K562 (cell line): ENCODE results near the gene RCN2. TPM values are rescaled to one million over a fixed set of nuclear protein-coding genes. Genes with fewer than 3 reads are reported as not detected.
A peak's percentile ranks its signal among the peaks of the same experiment; 100 is the strongest.

Experiments
- CBFB ChIP-seq: sonication (generic); formaldehyde crosslinking; IDR thresholded peaks from 2 replicates; pipeline ENCODE4 v1.4.0; 2020; ENCODE audit warnings: mild to moderate bottlenecking, missing genetic modification reagents
- CBX3 ChIP-seq, 2 experiments: IDR thresholded peaks; 1 replicate in 1 of 2; 2 replicates in 1 of 2; pipeline ENCODE4 v1.6.1; 2012; ENCODE audit warnings: inconsistent platforms in 2 of 2, low read length in 2 of 2, borderline replicate concordance in 1 of 2, control low read depth in 1 of 2
- CREM ChIP-seq: IDR thresholded peaks from 2 replicates; pipeline ENCODE4 v1.6.1; 2014; ENCODE audit warnings: antibody characterized with exemption, low read depth
- ETV6 ChIP-seq, 3 experiments: fragments of 150-350 bp in 1 of 3; sonication (generic) in 1 of 3; formaldehyde crosslinking in 1 of 3; IDR thresholded peaks; 2 replicates each; pipeline versions ENCODE4 v1.6.1 to v1.8.0; 2014 to 2022; ENCODE audit warnings: borderline replicate concordance in 2 of 3, low read depth in 2 of 3, antibody characterized with exemption in 1 of 3, low read length in 1 of 3, mild to moderate bottlenecking in 1 of 3, missing genetic modification reagents in 1 of 3
- JUND ChIP-seq, 2 experiments: IDR thresholded peaks; 2 replicates in 1 of 2; 3 replicates in 1 of 2; pipeline ENCODE4 v1.6.1; 2011; ENCODE audit warnings: borderline replicate concordance in 2 of 2, low read depth in 2 of 2, low read length in 2 of 2, improper control_type of control experiment in 1 of 2, missing biosample characterization in 1 of 2, missing genetic modification characterization in 1 of 2, missing genetic modification reagents in 1 of 2
- KDM2B ChIP-seq: fragments of 250-450 bp; sonication (Bioruptor Pico); IDR thresholded peaks from 2 replicates; pipeline ENCODE4 v1.8.0; 2021; ENCODE audit warnings: mild to moderate bottlenecking, moderate library complexity
- KLF13 ChIP-seq: fragments of 450-650 bp; IDR thresholded peaks from 2 replicates; pipeline ENCODE4 v1.6.1; 2016; ENCODE audit warnings: missing genetic modification characterization, low read depth, mild to moderate bottlenecking, missing compliant biosample characterization, moderate library complexity, borderline replicate concordance
- KLF6 ChIP-seq: fragments of 250-450 bp; sonication (Bioruptor Pico); IDR thresholded peaks from 2 replicates; pipeline ENCODE4 v1.4.0; 2020; ENCODE audit warnings: mild to moderate bottlenecking, moderate library complexity, borderline replicate concordance
- L3MBTL2 ChIP-seq: fragments of 450-650 bp; IDR thresholded peaks from 2 replicates; pipeline ENCODE4 v1.6.1; 2016; ENCODE audit warnings: mild to moderate bottlenecking, moderate library complexity
- MAZ ChIP-seq, 2 experiments: fragments of 450-650 bp in 1 of 2; sonication (generic) in 1 of 2; formaldehyde crosslinking; IDR thresholded peaks in 1 of 2; conservative IDR thresholded peaks in 1 of 2; 2 replicates each; pipeline versions ENCODE4 v1.4.0 to v1.5.0; 2020; ENCODE audit warnings: mild to moderate bottlenecking in 1 of 2, missing genetic modification reagents in 1 of 2
- MYBL2 ChIP-seq, 2 experiments: fragments of 450-650 bp in 1 of 2; sonication (generic) in 1 of 2; formaldehyde crosslinking in 1 of 2; IDR thresholded peaks; 2 replicates each; pipeline versions ENCODE4 v1.6.1 to v1.8.1; 2017 to 2022; ENCODE audit warnings: borderline replicate concordance in 1 of 2, inconsistent platforms in 1 of 2, low read depth in 1 of 2, mild to moderate bottlenecking in 1 of 2, missing genetic modification reagents in 1 of 2, moderate library complexity in 1 of 2
- PCBP1 ChIP-seq: fragments of 200-400 bp; formaldehyde crosslinking; IDR thresholded peaks from 2 replicates; pipeline ENCODE4 v1.6.1; 2018; ENCODE audit warnings: mild to moderate bottlenecking, low read depth, low read length; ENCODE audit not compliant: poor library complexity, severe bottlenecking
- POLR2AphosphoS5 ChIP-seq: IDR thresholded peaks from 2 replicates; pipeline ENCODE4 v1.6.1; 2011; ENCODE audit warnings: mild to moderate bottlenecking, low read depth, low read length, moderate library complexity; ENCODE audit not compliant: control insufficient read depth, insufficient read depth
- SPI1 ChIP-seq: IDR thresholded peaks from 2 replicates; pipeline ENCODE4 v1.6.1; 2011; ENCODE audit warnings: low read depth, low read length, control low read depth, borderline replicate concordance
- ZFX ChIP-seq: sonication (generic); formaldehyde crosslinking; IDR thresholded peaks from 2 replicates; pipeline ENCODE4 v1.8.0; 2022; ENCODE audit warnings: mild to moderate bottlenecking, missing genetic modification reagents, moderate library complexity
- ZNF175 ChIP-seq: fragments of 200-800 bp; sonication (Bioruptor generic); IDR thresholded peaks from 2 replicates; pipeline ENCODE4 v1.6.1; 2016; ENCODE audit warnings: low read depth, mild to moderate bottlenecking, missing genetic modification characterization, missing compliant biosample characterization
- ZNF780A ChIP-seq: fragments of 250-450 bp; sonication (Bioruptor Pico); IDR thresholded peaks from 2 replicates; pipeline ENCODE4 v1.5.0; 2021; ENCODE audit warnings: mild to moderate bottlenecking
- polyA plus RNA-seq, 8 experiments: library from polyadenylated mRNA; depleted of rRNA in 4 of 8; stranded (reverse) in 5 of 8; unstranded in 3 of 8; fragments of >200 nt; fragmentation: Nextera tagmentation in 2 of 8; fragmentation: Illumina TruSeq in 1 of 8; extraction: Ambion mirVana in 2 of 8; extraction: Trizol in 1 of 8; gene quantifications; 2 replicates each; pipeline versions ENCODE4 v1.2.1 to v1.2.3, GENCODE V29; 2011 to 2014; ENCODE audit warnings: inconsistent platforms in 1 of 8, missing spikeins in 1 of 8
- total RNA-seq, 7 experiments: library from RNA; depleted of rRNA in 6 of 7; stranded (reverse); fragments of >200 nt in 6 of 7; fragmentation: Illumina TruSeq in 2 of 7; extraction: Trizol in 2 of 7; gene quantifications; 2 replicates each; pipeline versions ENCODE4 v1.2.1 to v1.2.3, GENCODE V29; 2011 to 2021; ENCODE audit warnings: low replicate concordance in 1 of 7
- TF ChIP-seq, protein P1 (sequence below): fragments of 250-450 bp; sonication (Bioruptor Pico); IDR thresholded peaks from 2 replicates; pipeline ENCODE4 v1.8.0; 2021; ENCODE audit warnings: moderate library complexity, mild to moderate bottlenecking, inconsistent platforms
- TF ChIP-seq, protein P2 (sequence below): sonication (generic); formaldehyde crosslinking; IDR thresholded peaks from 2 replicates; pipeline ENCODE4 v1.8.0; 2022; ENCODE audit warnings: missing genetic modification reagents, mild to moderate bottlenecking, borderline replicate concordance
- TF ChIP-seq, protein P3 (sequence below): fragments of 250-450 bp; sonication (Bioruptor Pico); IDR thresholded peaks from 2 replicates; pipeline ENCODE4 v1.9.0; 2021; ENCODE audit warnings: mild to moderate bottlenecking
- TF ChIP-seq, protein P4 (sequence below): fragments of 250-450 bp; sonication (Bioruptor Pico); IDR thresholded peaks from 2 replicates; pipeline ENCODE4 v1.5.0; 2020; ENCODE audit warnings: mild to moderate bottlenecking, borderline replicate concordance

The RCN2 gene
- total and polyA plus RNA-seq, 9 of the 15 experiments (the other 6 are each of a cell fraction or from before 2014, with no cell fraction given), result 20.9 to 63.6 (median 52.8) TPM

DNA sequence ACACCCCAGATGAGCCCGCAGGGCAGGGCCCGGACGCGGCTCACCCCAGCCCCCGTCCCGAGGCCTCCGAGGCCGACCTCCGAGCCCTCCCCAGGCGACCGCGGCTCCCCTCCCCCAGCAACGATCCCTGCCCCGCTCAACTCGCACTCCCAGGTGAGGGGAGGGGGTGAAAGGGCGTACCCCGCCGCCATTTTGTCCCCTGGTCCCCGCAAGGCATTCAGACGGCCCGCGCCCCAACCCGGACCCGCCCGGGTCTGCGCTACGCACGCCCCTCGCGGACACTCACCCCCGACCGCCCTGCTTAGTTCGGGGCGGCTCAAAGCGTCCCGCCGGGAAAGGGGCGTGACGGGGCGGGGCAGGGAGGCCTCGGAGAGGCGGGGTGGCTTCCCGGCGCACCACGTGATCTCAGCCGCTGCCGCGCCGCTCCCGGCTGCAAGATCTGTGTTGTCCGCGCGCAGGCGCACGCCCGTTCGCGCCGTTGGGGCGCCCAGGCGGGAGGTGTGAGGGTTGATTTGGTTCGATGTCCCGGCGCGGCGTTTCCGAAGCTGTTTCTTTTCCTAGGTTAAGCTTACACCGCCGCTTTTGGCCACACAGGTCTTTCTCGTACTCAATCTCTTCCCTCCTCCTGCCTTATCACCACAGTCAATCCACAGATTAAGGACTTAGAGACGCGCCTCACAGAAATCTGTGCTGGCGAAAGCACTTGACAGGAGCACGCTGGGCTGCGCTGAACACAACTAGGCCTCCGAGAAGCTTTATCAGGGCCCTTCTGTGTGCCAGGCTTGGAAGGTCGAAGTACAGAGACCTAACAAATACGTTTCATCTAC is 26.3 kb upstream of the RCN2 start, which contains the start of gene SCAPER (continued):
- TF ChIP-seq KLF6 (CRISPR knock-in tag) (peak; percentile 50; the same call in 1 of the 2 replicates), ZNF175 (CRISPR knock-in tag) (no peak), POLR2AphosphoS5 (peak; percentile 52; the same call in 1 of the 2 replicates), ZFX (CRISPR knock-in tag) (peak; percentile 68), MYBL2 (IDR thresholded peaks at IDR 0.05; ENCODE audit: low read depth) (no peak), MYBL2 (CRISPR knock-in tag; IDR thresholded peaks at IDR 0.05; ENCODE audit: borderline replicate concordance) (no peak), L3MBTL2 (peak; percentile 100), MAZ (CRISPR knock-in tag; conservative IDR thresholded peaks at IDR 0.05 in 1 of 2, IDR thresholded peaks at IDR 0.05 in 1 of 2) (peak; percentile 83 to 86), KLF13 (tag) (peak; percentile 85; the same call in 1 of the 2 replicates), JUND (IDR thresholded peaks at IDR 0.05; ENCODE audit: borderline replicate concordance, low read depth, low read length) (peak; percentile 21), JUND (tag; IDR thresholded peaks at IDR 0.05; ENCODE audit: borderline replicate concordance, low read depth, low read length) (no peak), CREM (peak; percentile 33; the same call in 1 of the 2 replicates), ZNF780A (CRISPR knock-in tag) (no peak), ETV6 (IDR thresholded peaks at IDR 0.05; ENCODE audit: borderline replicate concordance in 1 of 2, low read depth in 2 of 2, low read length in 1 of 2) (no peak), ETV6 (CRISPR knock-in tag; IDR thresholded peaks at IDR 0.05; ENCODE audit: borderline replicate concordance) (no peak), SPI1 (no peak), CBFB (CRISPR knock-in tag) (no peak), KDM2B (peak; percentile 57; the same call in 1 of the 2 replicates), CBX3 (IDR thresholded peaks at IDR 0.05; ENCODE audit: borderline replicate concordance in 1 of 2, low read length in 2 of 2) (peak in 1 of 2 experiments; percentile 68; a peak in 1 of 3 replicates), PCBP1 (no peak)
- TF ChIP-seq, protein P1, sequence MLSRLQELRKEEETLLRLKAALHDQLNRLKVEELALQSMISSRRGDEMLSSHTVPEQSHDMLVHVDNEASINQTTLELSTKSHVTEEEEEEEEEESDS (CRISPR knock-in tag), result no peak
- TF ChIP-seq, protein P2, sequence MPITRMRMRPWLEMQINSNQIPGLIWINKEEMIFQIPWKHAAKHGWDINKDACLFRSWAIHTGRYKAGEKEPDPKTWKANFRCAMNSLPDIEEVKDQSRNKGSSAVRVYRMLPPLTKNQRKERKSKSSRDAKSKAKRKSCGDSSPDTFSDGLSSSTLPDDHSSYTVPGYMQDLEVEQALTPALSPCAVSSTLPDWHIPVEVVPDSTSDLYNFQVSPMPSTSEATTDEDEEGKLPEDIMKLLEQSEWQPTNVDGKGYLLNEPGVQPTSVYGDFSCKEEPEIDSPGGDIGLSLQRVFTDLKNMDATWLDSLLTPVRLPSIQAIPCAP (CRISPR knock-in tag), result no peak
- TF ChIP-seq, protein P3, sequence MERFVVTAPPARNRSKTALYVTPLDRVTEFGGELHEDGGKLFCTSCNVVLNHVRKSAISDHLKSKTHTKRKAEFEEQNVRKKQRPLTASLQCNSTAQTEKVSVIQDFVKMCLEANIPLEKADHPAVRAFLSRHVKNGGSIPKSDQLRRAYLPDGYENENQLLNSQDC, result no peak
- TF ChIP-seq, protein P4, sequence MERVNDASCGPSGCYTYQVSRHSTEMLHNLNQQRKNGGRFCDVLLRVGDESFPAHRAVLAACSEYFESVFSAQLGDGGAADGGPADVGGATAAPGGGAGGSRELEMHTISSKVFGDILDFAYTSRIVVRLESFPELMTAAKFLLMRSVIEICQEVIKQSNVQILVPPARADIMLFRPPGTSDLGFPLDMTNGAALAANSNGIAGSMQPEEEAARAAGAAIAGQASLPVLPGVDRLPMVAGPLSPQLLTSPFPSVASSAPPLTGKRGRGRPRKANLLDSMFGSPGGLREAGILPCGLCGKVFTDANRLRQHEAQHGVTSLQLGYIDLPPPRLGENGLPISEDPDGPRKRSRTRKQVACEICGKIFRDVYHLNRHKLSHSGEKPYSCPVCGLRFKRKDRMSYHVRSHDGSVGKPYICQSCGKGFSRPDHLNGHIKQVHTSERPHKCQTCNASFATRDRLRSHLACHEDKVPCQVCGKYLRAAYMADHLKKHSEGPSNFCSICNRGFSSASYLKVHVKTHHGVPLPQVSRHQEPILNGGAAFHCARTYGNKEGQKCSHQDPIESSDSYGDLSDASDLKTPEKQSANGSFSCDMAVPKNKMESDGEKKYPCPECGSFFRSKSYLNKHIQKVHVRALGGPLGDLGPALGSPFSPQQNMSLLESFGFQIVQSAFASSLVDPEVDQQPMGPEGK (CRISPR knock-in tag), result no peak
